Measurements from ENCODE around the gene TUBA4B.
"Not testable (repeated sequence)": the region's sequence is repeated elsewhere in the genome, so short reads cannot be mapped to it uniquely, and the experiment has no call there.

The TUBA4B gene

GRCh38 chr2:219298759-219299371, 45.8 kb downstream of the TUBA4B start:
- Histone ChIP-seq H3K36me3 (ENCODE audit: insufficient read depth, low read length) (no peaks in the 10 kb centered on the region), H3K27ac (no peak overlapping the region), H3K4me3 (no peak overlapping the region), H3K9ac (ENCODE audit: insufficient read length) (no peak overlapping the region), H3K9me3 (ENCODE audit: low read depth, low read length) (no peaks in the 10 kb centered on the region)
- DNase-seq (ENCODE audit: low read depth, low spot score): peak; percentile 14
- TF ChIP-seq POLR2AphosphoS5 (IDR thresholded peaks at IDR 0.05; ENCODE audit: borderline replicate concordance, low read depth, low read length) (no peak), FOXP2 (optimal IDR thresholded peaks at IDR 0.05; ENCODE audit: control extremely low read depth, extremely low read length, insufficient read depth) (no peak), EZH2 (IDR thresholded peaks at IDR 0.05) (no peak)

- H3K4me3 ChIP-seq: no peak overlapping the region
- TF ChIP-seq EZH2 (IDR thresholded peaks at IDR 0.05) (no peak), POLR2AphosphoS5 (IDR thresholded peaks at IDR 0.05; ENCODE audit: borderline replicate concordance, low read depth, low read length) (no peak), FOXP2 (optimal IDR thresholded peaks at IDR 0.05; ENCODE audit: control extremely low read depth, extremely low read length, insufficient read depth) (no peak)
- H3K9me3 ChIP-seq (ENCODE audit: low read depth, low read length): no peaks in the 10 kb centered on the region
- no peaks in the 10 kb centered on the region for H3K36me3 ChIP-seq (ENCODE audit: insufficient read depth, low read length)
- no peak overlapping the region for H3K27ac ChIP-seq
- no peak for DNase-seq (ENCODE audit: low read depth, low spot score)
- no peak overlapping the region for H3K9ac ChIP-seq (ENCODE audit: insufficient read length)
Observed at GRCh38 chr2:219299372-219299760, 46.3 kb downstream of the TUBA4B start.

GRCh38 chr2:219300022-219300421, 47.0 kb downstream of the TUBA4B start:
- no peak overlapping the region for H3K27ac ChIP-seq
- no peak for TF ChIP-seq FOXP2 (optimal IDR thresholded peaks at IDR 0.05; ENCODE audit: control extremely low read depth, extremely low read length, insufficient read depth)
- no peak for TF ChIP-seq EZH2 (IDR thresholded peaks at IDR 0.05)
- TF ChIP-seq POLR2AphosphoS5 (IDR thresholded peaks at IDR 0.05; ENCODE audit: borderline replicate concordance, low read depth, low read length): no peak
- no peak overlapping the region for H3K9ac ChIP-seq (ENCODE audit: insufficient read length)
- no peak for DNase-seq (ENCODE audit: low read depth, low spot score)
- no peaks in the 10 kb centered on the region for H3K36me3 ChIP-seq (ENCODE audit: insufficient read depth, low read length)
- H3K9me3 ChIP-seq (ENCODE audit: low read depth, low read length): no peaks in the 10 kb centered on the region
- H3K4me3 ChIP-seq: no peak overlapping the region

GRCh38 chr2:219302412-219302968, 49.4 kb downstream of the TUBA4B start:
- Histone ChIP-seq H3K27ac (no peak overlapping the region), H3K9ac (ENCODE audit: insufficient read length) (no peak overlapping the region), H3K4me3 (no peak overlapping the region), H3K36me3 (ENCODE audit: insufficient read depth, low read length) (no peaks in the 10 kb centered on the region), H3K9me3 (ENCODE audit: low read depth, low read length) (no peaks in the 10 kb centered on the region)
- DNase-seq (ENCODE audit: low read depth, low spot score): no peak
- TF ChIP-seq POLR2AphosphoS5 (IDR thresholded peaks at IDR 0.05; ENCODE audit: borderline replicate concordance, low read depth, low read length) (no peak), FOXP2 (optimal IDR thresholded peaks at IDR 0.05; ENCODE audit: control extremely low read depth, extremely low read length, insufficient read depth) (no peak), EZH2 (IDR thresholded peaks at IDR 0.05) (no peak)

GRCh38 chr2:219304223-219304622, 51.2 kb downstream of the TUBA4B start:
- H3K9ac ChIP-seq (ENCODE audit: insufficient read length): no peak overlapping the region
- H3K4me3 ChIP-seq: no peak overlapping the region
- H3K36me3 ChIP-seq (ENCODE audit: insufficient read depth, low read length): no peaks in the 10 kb centered on the region
- H3K27ac ChIP-seq: no peak overlapping the region
- no peak for DNase-seq (ENCODE audit: low read depth, low spot score)
- no peaks in the 10 kb centered on the region for H3K9me3 ChIP-seq (ENCODE audit: low read depth, low read length)
- TF ChIP-seq POLR2AphosphoS5 (IDR thresholded peaks at IDR 0.05; ENCODE audit: borderline replicate concordance, low read depth, low read length) (no peak), FOXP2 (optimal IDR thresholded peaks at IDR 0.05; ENCODE audit: control extremely low read depth, extremely low read length, insufficient read depth) (no peak), EZH2 (IDR thresholded peaks at IDR 0.05) (no peak)

- no peak overlapping the region for H3K27ac ChIP-seq
- no peak for DNase-seq (ENCODE audit: low read depth, low spot score)
- no peaks in the 10 kb centered on the region for H3K36me3 ChIP-seq (ENCODE audit: insufficient read depth, low read length)
- no peak overlapping the region for H3K4me3 ChIP-seq
- no peaks in the 10 kb centered on the region for H3K9me3 ChIP-seq (ENCODE audit: low read depth, low read length)
- TF ChIP-seq POLR2AphosphoS5 (IDR thresholded peaks at IDR 0.05; ENCODE audit: borderline replicate concordance, low read depth, low read length) (no peak), EZH2 (IDR thresholded peaks at IDR 0.05) (no peak), FOXP2 (optimal IDR thresholded peaks at IDR 0.05; ENCODE audit: control extremely low read depth, extremely low read length, insufficient read depth) (no peak)
- H3K9ac ChIP-seq (ENCODE audit: insufficient read length): no peak overlapping the region
Observed at GRCh38 chr2:219306047-219306446, 53.0 kb downstream of the TUBA4B start.

GRCh38 chr2:219308142-219309101, 55.4 kb downstream of the TUBA4B start:
- no peak for DNase-seq (ENCODE audit: low read depth, low spot score)
- Histone ChIP-seq H3K27ac (no peak overlapping the region), H3K9ac (ENCODE audit: insufficient read length) (no peak overlapping the region), H3K9me3 (ENCODE audit: low read depth, low read length) (no peaks in the 10 kb centered on the region), H3K4me3 (no peak overlapping the region), H3K36me3 (ENCODE audit: insufficient read depth, low read length) (no peaks in the 10 kb centered on the region)
- TF ChIP-seq FOXP2 (optimal IDR thresholded peaks at IDR 0.05; ENCODE audit: control extremely low read depth, extremely low read length, insufficient read depth) (no peak), POLR2AphosphoS5 (IDR thresholded peaks at IDR 0.05; ENCODE audit: borderline replicate concordance, low read depth, low read length) (no peak)

GRCh38 chr2:219309278-219309677, 56.2 kb downstream of the TUBA4B start, which contains the start of gene PTPRN:
TSS of gene PTPRN (minus strand) at chr2:219309401. CDS start at chr2:219309332, 69 bp downstream.
- no peak within 1 kb of the TSS for H3K4me3 ChIP-seq
- H3K9ac ChIP-seq (ENCODE audit: insufficient read length): no peak within 1 kb of the TSS
- H3K9me3 ChIP-seq (ENCODE audit: low read depth, low read length): no peaks in the 10 kb centered on the region
- no peaks in the 10 kb centered on the region for H3K36me3 ChIP-seq (ENCODE audit: insufficient read depth, low read length)
- H3K27ac ChIP-seq: no peak within 1 kb of the TSS
- TF ChIP-seq FOXP2 (optimal IDR thresholded peaks at IDR 0.05; ENCODE audit: control extremely low read depth, extremely low read length, insufficient read depth) (no peak), EZH2 (IDR thresholded peaks at IDR 0.05) (no peak), POLR2AphosphoS5 (IDR thresholded peaks at IDR 0.05; ENCODE audit: borderline replicate concordance, low read depth, low read length) (no peak)
- no peak for DNase-seq (ENCODE audit: low read depth, low spot score)

- not testable (repeated sequence) for H3K36me3 ChIP-seq (ENCODE audit: insufficient read depth, low read length); H3K4me3 ChIP-seq; H3K9ac ChIP-seq (ENCODE audit: insufficient read length); DNase-seq (ENCODE audit: low read depth, low spot score); H3K9me3 ChIP-seq (ENCODE audit: low read depth, low read length); H3K27ac ChIP-seq
Observed at GRCh38 chr2:219312683-219313263, 59.7 kb downstream of the TUBA4B start.
